Peyer's patch (tissue), 4 donors: Measurements from ENCODE around the gene PCSK1.
"Not testable (repeated sequence)": the region's sequence is repeated elsewhere in the genome, so short reads cannot be mapped to it uniquely, and the experiment has no call there.

Experiments
- CTCF ChIP-seq, 6 experiments: fragments of 450-650 bp in 4 of 6; fragments of 200-600 bp in 2 of 6; sonication (generic) in 1 of 6; IDR thresholded peaks; one replicate each; pipeline ENCODE4 v1.5.1; 2017 to 2019; ENCODE audit warnings: antibody characterized with exemption in 6 of 6, mild to moderate bottlenecking in 3 of 6, moderate library complexity in 1 of 6
- POLR2A ChIP-seq, 2 donors: fragments of 450-650 bp; IDR thresholded peaks; one replicate each; pipeline ENCODE4 v1.5.1; 2017; ENCODE audit warnings: antibody characterized with exemption in 2 of 2, mild to moderate bottlenecking in 2 of 2, moderate library complexity in 2 of 2

- TF ChIP-seq CTCF, POLR2A (IDR thresholded peaks at IDR 0.05): not testable (repeated sequence)
Measured at GRCh38 chr5:96367337-96367736, 65.7 kb downstream of the PCSK1 start.
